ENCODE measurements around the gene ZFP69.

The ZFP69 gene

DNA sequence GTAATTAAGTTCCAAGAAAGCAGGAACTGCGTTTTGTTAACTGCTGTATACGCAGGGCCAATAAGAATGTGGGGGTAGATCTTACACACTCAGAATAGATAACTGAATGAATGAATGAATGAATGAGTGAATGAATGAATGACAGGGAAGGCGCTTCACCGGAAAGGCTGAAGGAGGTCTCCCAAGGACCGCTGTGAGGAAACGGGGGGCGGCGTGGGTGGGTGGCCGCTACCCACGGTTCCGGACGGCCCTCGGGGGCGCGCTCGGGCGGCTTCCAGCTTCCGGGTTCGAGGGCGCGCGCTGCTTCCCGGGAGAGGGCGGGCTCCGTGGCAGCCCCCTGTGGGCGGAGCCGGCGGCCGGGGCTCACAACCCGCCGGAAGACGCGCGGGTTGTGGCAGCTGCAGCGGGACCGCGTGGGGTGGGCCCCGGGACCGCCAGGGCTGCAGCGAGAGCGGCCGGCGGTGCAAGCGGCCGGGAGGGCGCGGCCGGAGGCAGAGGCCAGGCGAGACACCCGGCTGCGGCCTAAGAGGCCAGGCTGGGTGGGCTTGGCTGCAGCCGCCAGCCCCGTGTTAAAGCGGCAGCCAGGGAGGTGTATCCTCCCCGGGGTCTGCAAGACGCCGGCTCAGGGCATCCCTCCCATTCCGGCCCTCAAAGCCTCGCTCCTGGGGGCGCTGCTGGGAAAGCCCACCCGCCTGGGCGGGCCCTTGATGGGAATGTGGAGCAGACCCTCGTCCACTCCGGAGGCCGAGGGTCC is at the start of gene ZFP69:
TSS of gene ZFP69 (plus strand) at position 367 of the 754 bp plus-strand sequence. CDS start 2,072 bp downstream, outside the sequence.
- peak; percentile 89 for DNase-seq

DNA sequence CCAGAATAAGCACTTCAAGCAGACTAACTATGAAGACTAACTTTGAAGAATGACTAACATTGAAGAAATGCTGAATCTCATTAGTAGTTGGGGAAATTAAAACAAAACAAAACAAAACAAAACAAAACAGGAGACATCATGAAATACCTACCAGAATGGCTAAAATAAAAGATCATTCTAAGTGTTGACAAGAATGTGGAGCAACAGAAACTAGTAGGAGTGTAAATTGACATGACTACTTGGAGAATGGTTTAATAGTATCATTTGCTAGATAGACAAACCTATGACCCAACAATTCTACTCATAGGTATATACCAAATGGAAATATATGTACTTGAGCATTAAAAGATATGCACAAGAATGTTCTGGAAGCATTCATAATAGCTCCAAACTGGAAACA is 45.7 kb upstream of the ZFP69 start:
- DNase-seq = no peak

DNA sequence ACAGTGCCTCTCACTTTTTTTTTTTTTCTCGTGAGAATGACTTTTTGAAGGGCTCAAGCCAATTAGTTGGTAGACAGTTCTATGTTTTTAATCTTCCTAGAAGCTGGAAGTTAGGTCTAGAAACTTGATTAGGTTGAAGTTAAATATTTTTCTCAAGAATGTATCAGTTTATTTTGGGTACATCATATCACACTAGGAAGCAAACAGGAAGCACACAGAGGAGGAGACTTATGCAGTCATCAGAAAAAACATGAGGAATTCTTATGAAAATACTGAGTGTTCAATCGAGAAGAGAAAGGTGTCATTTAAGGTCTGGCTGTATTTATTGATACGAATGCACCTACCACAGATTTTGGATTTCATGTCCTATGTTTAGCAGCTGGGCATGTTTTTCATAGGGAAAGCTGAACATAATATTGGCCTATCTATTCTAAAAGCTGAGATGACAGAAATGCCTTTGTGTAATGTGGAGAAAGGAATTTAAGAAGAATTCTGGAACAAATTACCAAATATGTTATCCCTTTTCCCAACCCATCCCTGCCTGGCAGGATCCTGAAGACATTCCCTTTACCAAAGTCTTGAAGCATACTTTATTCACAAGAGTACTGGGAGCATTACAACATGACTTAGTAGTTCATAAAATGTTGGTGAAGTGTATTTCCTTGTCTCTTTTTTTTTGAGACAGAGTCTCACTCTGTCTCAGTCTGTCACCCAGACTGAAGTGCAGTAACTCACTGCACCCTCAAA is 44.3 kb upstream of the ZFP69 start:
- no peak for DNase-seq

DNA sequence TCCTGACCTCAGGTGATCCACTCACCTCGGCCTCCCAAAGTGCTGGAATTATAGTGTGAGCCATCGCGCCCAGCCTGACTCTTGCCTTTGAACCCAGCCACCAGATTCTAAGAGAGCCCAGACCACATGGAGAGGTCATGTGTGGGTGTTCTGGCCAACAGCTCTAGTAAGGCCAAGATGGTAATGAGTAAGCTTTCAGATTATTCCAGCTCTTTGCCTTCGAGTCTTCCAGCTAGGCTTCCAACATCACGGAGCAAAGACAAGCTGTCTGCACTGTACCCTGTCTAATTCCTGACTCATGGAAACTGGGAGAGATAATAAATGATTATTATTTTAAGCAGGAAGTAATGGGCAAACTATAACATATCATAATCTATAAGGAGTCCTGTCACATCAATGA is 41.6 kb upstream of the ZFP69 start:
- no peak for DNase-seq

DNA sequence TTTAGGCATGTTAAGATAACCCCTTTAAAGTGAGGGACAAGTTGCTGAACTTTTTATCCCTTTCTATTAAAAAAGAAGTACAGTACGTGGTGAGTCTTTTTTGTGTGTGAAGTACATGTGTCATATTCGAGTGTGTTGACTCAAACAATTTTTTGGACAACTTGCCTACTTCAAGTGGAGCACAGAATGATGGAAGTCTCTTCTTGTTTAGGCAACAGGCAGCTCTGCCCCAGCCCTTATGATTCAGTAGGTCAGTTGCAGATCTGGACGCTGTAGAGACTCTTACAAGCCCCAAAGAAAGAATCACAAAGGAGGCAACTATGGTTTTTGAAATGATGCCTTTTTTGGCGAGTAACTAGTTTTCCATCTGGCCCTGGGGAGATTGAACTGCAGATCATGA is 41.2 kb upstream of the ZFP69 start:
- DNase-seq = no peak

DNA sequence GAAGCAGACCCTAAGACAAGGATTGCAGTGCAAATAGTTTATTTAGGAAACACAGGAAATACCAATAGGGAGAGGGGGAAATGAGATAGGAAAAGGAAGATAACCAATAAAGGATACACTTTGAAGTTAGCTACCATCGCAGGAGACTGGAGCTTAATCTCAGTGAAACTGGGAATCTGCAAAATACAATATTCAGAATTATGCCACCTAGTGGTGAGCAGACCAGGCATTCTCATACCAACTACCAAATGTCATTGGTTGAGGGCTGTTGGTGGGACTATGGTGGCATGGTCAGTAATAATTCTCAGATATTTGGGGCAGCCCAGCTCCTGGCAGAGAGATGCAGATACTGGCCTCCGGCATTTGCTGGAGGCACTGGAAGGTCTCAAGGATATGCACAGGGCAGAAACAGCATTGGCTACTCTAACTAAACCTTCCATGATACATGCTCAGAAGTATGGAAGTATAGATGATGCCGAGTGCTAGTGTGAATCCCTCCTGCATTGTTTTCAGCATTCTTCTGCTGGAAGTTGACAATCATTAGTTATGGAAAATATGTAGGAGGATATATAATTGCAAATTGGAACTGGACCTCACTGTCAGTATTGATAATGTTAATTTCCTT is 38.6 kb upstream of the ZFP69 start:
- peak; percentile 59 for DNase-seq

DNA sequence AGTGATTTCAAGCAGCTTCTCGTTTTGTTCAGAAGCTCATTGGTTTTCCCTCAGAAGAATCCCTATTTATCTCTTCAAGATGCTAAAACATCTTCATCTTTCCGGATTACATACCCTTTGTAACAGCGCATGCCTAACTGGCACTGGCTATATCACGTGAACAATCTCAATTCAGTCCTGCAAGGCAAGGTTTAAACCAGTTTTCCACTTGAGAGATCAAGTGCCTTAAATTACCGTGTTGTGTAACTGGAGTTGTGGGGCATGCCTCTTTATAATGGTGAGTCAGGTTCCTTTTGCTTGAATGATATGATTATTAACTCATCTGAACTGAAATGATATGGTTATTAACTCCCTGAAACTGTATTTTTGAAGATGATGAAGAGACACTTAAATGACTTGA is 37.8 kb upstream of the ZFP69 start:
- no peak for DNase-seq

DNA sequence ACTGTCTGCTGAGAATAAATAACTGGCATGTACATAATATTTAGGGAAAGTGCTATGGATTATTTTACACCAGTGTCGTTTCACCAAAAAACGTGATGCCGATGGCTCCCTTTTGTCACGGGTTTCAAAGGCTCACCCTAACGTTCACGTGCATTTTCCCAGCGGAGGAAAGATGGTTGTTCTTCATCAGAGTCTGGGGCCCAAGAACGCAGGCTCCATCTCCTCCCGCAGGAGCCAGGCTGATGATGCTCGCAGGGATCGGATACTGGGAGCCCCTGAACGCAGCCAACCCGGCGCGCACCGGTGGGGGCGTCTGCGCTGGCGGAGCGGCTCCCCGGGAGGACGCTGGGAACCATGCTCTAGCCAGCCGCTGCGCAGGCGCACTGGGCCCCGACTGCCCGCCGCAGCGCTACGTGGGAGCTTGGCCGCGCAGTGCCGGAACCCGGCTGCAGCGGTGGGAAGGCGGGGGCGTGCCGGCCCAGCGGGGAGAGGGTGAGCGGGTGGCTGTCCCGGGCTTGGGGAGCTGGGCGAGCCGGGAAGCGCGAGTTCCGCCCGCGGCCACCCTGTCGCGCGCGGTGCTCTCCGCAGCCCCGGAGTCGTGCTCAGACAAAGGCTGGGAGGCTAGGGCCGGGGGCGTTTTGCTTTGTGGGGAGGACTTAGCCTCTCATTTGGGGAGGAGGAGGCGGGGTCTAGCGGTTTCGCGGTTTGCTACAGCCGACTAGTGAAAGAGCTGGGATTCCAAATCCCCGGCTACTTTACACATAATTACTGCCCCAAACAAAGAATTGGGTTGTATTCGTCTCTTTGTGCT is 27.2 kb upstream of the ZFP69 start, which contains the start of gene ZFP69B:
TSS of gene ZFP69B (plus strand) at position 793 of the 811 bp plus-strand sequence. CDS start 486 bp downstream, outside the sequence.
- DNase-seq = peak; percentile 93

DNA sequence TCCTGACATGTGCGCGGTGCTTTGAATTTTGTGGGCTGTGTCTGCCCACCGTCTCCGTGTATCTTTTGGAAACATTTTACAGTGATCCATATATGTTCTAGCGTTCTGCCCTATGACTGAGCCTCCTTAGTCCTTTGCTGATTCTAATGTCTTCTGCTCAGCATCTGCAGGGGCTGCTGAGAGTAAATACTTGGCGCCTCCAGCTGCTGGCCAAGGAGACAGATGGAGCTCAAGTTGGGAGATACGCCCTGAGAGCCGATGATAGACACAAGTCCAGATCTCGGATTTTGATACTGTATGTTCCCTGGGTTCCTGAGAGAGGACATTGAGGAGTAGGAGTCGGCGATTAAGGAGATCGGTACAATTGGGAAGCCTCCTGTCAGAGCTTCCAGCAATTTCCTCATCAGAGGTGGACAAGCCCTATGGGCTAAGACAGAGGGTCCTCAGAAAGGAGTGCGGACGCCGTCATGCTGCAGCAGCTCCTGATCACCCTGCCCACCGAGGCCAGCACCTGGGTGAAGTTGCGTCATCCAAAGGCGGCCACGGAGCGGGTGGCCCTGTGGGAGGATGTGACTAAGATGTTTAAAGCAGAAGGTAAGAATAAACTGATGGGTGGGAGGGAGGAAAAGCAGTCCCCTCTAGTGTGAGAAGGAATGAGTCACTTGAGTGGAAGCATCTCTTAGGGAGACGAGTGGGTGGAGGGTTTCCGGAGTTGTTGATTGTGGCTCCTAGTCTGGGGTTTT is 26.4 kb upstream of the ZFP69 start:
- DNase-seq = peak; percentile 51

DNA sequence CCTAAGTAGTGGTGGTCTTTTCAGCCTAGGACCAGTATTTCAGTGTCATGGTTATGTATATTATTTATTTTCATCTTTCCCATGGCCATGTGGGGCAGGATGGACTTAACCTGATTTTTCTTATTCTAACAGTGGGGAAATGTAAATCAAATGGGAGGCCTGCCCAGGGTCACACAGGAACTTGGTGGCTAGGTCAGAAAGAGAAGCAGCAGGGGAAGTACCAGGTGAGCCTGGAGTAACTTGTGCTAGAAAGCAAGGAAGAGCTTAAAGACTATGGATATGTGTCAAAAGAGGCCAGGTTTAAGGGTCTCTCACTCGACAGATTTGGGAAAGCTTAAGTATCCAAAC is 25.9 kb upstream of the ZFP69 start:
- DNase-seq = no peak

DNA sequence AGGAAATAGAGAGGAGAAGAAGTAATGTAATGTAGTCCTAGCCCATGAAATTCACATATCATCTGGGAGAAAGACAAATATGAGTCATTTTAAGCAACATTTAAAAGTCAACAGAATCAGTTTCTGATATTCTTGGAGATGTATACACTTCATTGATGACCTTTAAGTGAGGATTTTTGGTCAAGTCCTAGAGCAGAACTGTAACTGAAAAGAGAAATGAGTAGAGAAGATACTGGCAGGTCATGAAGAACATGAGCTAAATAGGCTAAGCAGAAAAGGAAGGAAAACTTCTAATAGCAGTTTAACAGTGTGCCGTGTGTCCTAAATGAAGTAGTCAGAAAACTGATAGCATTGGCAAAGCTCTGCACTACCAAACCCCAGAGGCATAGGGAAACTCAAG is 22.2 kb upstream of the ZFP69 start:
- no peak for DNase-seq

DNA sequence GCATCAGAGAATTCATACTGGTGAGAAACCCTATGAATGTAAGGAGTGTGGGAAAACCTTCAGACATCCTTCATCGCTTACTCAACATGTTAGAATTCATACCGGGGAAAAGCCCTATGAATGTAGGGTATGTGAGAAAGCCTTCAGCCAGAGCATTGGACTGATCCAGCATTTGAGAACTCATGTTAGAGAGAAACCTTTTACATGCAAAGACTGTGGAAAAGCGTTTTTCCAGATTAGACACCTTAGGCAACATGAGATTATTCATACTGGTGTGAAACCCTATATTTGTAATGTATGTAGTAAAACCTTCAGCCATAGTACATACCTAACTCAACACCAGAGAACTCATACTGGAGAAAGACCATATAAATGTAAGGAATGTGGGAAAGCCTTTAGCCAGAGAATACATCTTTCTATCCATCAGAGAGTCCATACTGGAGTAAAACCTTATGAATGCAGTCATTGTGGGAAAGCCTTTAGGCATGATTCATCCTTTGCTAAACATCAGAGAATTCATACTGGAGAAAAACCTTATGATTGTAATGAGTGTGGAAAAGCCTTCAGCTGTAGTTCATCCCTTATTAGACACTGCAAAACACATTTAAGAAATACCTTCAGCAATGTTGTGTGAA is 14.0 kb upstream of the ZFP69 start:
- DNase-seq = peak; percentile 30

DNA sequence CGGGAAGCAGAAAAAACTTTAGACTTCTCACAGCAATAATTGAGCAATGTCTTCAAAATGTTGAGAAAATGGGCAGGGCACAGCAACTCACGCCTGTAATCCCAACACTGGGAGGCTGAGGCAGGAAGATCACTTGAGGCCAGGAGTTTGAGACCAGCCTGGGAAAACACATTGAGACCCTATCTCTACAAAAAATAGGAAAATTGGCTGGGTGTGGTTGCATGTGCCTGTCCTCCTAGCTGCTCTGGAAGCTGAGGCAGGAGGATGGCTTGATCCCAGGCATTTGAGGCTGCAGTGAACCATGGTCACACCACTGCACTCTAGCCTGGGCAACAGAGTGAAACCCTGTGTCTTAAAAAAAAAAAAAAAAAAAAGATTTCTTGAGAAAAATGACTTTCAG is 7.8 kb upstream of the ZFP69 start:
- DNase-seq = no peak

DNA sequence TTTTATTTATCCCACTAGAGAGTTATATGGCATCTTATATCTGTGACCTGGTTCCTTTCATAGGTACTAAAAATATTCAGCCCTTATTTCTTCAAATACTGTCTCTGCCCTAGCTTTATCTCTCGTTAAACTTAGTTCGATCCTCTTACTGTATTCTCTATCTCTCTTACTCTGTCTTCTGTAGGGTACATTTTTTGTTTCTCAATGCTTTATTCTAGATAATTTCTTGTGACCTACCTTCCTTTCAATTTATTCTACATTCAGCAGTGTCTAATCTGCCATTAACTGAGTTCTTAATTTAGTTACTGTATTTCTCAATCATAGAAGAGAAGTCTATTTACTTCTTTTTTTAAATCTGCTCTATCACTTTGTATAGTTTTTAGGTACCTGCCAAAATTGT is 1.8 kb upstream of the ZFP69 start:
- DNase-seq = no peak

DNA sequence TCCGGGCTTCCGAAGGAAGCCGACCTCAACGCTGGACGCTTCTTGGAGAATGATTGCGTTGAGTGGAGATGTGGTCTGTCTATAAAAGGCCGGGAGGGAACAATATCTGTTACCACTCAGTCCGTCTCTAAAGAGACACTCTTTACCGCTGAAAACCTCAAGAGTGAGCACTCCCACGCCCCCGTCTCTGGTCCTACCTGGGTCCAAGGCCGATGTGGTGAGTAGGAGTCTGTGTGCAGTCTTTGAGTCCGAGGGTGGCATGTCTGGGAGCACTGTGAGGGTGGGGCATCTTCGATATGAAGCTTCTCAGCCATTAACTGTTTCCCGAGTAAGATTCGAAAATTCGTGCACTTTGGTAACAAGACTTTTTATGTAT is 576 bp downstream of the ZFP69 start:
- peak; percentile 60 for DNase-seq

DNA sequence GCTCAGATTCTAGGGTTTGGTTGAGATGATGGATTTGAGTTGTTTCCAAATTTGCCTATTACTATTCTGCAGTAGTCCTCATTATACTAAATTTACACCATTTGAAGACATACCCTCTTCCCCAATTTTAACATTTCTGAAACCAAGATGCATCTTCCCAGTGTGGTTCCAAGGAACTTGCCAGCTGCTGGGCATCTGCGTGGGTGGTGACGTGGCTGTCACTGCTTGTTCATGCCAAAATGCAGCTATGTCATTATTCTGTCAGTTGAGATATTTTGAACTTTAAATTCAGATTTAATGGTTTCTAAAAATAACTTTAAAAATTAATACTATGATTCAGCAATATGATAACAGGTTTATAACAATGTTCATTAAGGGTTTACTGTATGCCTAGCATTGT is 1.2 kb downstream of the ZFP69 start:
- DNase-seq = no peak

DNA sequence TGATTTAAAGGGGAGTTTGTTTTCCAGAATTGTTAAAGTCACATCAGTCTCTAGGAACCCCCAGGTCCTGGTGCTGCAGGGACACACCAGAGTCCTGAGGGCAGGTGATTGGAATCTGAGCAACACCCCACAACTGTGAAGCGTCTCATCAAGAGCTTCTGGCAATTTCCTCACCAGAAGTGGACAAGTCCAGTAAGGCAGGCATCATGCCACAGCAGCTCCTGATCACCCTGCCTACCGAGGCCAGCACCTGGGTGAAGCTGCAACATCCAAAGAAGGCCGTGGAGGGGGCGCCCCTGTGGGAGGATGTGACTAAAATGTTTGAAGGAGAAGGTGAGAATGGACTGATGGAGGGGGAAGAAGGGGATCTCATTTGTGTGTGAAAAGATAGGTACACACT is 2.1 kb downstream of the ZFP69 start:
- no peak for DNase-seq

DNA sequence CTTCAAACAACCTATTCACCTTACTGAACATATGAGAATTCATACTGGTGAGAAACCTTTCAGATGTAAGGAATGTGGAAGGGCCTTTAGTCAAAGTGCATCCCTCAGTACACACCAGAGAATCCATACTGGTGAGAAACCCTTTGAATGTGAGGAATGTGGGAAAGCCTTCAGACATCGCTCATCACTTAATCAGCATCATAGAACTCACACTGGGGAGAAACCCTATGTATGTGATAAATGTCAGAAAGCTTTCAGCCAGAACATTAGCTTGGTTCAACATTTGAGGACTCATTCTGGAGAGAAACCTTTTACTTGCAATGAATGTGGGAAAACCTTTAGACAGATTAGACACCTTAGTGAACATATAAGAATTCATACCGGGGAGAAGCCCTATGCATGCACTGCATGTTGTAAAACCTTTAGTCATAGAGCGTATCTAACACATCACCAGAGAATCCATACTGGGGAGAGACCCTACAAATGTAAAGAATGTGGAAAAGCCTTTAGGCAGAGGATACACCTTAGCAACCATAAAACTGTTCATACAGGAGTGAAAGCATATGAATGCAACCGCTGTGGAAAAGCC is 18.3 kb downstream of the ZFP69 start:
- no peak for DNase-seq

DNA sequence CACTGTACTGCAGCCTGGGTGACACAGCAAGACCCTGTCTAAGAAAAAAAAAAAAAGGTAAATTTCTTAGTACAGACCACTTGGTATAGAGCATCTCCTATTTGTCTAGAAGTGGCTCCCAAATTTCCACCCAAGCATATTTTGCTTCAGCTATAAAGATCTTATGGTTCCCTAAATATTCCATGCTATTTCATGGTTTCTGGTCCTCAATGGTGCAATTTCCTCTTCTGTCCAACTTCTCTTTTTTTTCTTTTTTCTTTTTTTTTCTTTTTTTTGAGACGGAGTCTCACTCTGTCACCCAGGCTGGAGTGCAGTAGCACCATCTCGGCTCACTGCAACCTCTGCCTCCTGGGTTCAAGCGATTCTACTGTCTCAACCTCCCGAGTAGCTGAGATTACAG is 25.6 kb downstream of the ZFP69 start:
- peak; percentile 13 for DNase-seq

DNA sequence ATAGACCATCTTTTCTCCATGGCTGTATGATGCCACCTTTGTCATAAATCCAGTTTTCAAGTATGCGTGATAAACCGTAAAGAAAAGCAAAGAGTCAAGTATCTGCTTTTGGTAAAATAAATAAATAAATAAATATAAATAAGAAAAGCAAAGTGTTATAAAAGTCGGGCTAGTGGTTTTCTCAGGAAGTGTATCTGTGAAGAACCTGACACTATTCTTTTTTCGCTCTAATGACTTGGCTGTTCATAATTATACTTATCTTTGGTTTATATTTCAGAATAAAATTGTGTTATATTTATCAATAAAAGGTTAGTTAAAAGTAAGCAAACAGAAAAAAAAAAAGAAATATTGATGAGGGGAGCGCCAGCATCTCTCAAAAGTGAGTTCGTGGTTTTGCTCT is 30.9 kb downstream of the ZFP69 start:
- DNase-seq = peak; percentile 4

Data from hematopoietic multipotent progenitor cell treated with erythropoietin and hydrocortisone succinate and interleukin-3 and kit ligand, for 6 days (in vitro differentiated cells).